ENCODE measurements around the gene BCL3.
"Not testable (repeated sequence)": the region's sequence is repeated elsewhere in the genome, so short reads cannot be mapped to it uniquely, and the experiment has no call there.

Gene BCL3

DNA sequence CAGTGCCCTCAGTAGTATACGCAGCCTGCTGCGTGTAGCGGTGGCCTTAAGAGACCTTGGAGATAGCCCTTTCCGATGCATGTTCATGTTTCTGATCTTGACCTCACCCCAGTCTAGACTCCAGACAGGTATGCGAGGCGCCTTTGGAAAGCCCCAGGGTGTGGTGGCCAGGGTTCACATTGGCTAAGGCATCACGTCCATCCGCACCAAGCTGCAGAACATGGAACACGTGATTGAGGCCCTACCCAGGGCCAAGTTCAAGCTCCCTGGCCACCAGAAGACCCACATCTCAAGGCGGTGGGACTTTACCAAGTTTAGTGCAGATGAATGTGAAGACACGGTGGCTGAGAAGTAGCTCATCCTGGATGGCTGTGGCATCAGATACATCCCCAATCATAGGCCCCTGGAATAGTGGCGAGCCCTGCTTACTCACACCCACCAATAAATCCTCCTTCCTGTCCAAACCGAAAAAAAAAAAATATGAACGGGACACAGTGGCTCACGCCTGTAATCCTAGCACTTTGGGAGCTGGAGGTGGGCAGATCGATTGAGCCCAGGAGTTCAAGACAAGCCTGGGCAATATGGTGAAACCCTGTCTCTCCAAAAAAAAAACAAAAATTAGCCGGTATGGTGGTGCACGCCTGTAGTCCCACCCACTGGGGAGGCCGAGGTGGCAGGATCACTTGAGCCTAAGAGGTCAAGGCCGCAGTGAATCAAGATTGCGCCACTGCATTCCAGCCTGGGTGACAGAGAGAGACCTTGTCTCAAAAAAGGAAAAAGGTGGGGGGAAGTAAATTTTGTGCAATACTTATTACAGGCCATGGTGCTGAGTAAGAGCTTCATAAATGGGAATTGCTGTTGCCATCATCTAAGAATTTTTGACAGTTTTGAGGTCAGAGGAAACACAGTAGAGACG, 16.8 kb downstream of the BCL3 start:
- no peak for DNase-seq

DNA sequence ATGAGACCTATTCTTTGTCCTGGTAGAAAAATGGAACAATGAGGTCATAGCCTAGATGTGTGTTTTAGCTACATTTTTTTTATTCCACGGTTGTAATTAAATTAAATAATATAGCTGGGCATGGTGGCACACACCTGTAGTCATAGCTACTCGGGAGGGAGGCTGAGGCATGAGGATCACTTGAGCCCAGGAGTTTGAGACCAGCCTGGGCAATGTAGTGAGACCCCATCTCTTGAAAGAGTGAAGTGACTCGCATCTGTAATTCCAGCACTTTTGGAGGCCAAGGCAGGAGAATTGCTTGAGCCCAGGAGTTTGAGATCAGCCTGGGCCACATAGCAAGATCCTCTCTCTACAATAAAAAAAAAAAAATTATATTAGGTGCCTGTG, 17.4 kb downstream of the BCL3 start:
- DNase-seq, result no peak

DNA sequence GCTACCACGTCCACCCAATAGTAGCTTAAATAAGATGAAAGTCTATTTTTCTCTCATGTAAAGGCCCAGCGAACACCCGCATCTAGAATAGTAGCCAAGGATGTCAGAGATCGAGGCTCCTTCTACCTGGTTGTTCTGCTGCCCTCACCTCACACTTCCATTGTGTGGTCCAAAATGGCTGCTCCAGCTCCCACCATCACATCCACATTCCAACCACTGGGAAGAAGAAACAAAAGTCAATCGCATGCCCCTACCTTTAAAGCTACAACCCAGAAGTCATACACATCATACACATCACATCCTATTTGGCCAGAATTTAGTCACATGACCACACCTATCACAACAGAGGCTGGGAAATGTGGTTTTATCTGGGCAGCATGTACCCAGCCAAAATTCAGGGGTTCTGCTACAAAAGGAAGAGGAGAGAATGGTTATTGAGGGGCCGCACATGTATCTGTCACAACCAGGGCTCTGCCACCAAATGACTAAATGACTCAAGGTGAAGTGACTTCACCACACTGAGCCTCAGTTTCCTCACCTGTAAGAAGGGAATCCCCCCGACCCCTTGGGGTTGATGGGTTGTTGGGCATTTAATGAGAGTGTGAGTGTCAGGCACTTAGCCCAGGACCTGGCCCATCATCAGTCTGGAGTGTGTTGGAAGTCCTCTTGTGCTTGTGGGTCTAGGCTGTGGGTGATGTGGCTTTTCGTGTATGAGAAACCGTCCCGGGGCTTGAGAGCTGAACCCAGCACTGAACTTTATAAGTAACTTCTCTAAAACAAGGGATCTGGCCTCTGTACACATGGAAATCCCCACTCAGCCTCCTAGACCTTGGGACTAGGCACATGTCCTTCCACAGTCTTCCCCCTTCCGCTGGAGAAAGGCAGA, 19.0 kb downstream of the BCL3 start:
- DNase-seq, result no peak

DNA sequence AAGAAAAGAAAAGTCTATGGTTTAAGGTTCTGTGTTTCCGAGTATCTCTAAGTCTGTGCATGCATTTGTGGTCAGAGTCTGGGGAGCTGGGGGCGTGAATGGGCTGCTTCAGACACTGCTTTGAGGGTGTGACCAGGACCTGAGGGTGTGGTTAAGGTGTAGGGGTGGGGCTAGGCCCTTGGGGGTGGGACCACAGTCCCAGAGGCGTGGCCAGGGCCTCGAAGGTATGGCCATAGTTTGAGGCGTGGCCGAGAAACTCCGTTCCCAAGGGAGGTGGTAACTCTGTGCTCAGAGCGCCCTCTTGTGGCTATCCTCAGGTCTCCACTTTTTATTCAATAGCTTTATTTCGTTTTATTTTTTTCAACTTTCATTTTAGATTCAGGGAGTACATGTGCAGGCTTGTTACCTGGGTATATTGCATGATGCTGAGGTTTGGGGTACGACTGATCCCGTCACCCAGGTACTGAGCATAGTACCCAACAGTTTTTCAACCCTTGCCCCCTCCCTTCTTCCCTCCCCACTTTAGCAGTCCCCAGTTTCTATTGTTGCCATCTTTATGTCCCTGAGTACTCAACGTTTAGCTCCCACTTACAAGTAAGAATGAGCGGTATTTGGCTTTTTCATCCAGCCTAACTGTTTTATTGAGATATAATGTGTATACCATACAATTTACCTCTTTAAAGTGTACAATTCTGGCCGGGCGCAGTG, 22.2 kb downstream of the BCL3 start:
- DNase-seq, result peak; percentile 81 to 82

DNA sequence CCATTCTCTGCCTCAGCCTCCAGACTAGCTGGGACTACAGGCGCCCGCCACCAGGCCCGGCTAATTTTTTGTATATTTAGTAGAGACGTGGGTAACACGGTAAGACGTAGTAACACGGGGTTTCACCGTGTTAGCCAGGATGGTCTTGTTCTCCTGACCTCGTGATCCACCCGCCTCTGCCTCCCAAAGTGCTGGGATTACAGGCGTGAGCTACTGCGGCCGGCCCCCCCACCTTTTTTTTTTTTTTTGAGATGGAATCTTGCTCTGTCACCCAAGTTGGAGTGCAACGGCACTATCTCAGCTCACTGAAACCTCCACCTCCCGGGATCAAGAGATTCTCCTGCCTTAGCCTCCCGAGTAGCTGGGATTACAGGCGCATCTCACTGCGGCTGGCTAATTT, 23.6 kb downstream of the BCL3 start:
- not testable (repeated sequence) for DNase-seq

DNA sequence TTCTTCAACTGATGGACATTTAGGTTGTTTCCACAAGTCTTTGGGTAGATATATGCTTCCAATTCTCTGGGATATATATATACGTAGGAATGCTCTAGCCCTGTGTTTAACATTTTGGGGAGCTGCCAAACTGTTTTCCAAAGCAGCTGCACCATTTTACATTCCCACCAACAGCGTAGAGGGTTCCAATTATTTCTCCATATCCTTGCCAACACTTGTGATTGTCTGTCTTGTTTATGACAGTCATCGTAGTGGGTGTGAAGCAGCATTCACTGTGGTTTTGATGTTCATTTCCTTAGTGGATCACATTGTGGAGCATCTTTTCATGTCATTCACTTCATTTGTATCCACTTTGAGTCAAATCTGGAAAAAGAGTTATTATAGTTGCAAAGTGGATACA, 24.5 kb downstream of the BCL3 start:
- DNase-seq, result no peak

DNA sequence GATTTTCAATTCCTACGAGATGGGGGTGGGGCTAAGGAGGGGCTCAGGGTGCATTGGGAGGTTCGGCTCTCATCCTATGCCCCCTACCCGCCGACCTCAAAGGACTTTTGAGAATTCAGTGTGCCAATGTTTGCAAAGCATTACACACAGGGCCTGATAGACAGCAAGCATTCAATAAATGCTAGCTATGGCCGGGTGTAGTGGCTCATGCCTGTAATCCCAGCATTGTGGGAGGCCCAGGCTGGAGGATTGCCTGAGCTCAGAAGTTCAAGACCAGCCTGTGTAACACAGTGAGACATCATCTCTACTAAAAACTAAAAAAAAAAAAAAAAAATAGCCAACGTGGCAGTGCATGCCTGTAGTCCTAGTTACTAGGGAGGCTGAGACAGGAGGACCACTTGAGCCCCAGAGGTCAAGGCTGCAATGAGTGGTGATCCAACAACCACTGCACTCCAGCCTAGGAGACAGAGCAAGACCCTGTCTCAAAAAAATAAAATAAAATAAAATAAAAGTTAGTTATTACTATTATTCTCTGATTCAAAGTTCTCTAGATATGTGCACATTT, 27.2 kb downstream of the BCL3 start:
- no peak for DNase-seq

DNA sequence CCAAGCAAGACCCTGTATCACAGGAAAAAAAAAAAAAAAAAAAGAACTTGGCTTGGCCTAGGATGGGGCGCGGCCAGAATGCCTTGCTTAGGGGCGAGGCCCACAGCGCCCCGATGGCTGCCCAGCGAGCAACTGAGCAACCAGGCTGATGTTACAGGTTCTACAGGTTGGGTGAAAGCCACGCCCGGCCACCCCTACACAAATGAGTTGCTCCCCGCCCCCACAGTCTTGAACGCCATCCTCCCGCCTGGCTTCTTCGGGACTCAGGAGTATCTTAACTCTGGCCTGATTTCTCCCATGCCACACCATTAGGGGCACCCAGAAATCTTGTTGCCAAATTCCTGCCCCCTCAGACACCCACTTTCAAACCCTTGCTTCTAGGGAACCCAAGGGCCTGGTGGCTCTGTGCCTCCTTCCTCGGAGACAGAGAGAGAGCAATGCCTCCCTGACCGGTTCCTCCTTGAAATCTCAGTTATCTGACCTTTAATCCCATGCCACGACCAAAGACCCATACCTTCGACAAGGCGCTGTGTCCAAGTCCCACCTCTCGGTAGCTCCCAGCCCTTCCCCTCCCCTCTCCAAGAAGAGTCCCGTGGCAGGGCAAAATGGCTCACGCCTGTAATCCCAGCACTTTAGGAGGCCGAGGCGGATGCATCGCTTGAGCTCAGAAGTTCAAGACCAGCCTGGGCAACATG, 28.0 kb downstream of the BCL3 start:
- no peak for DNase-seq

DNA sequence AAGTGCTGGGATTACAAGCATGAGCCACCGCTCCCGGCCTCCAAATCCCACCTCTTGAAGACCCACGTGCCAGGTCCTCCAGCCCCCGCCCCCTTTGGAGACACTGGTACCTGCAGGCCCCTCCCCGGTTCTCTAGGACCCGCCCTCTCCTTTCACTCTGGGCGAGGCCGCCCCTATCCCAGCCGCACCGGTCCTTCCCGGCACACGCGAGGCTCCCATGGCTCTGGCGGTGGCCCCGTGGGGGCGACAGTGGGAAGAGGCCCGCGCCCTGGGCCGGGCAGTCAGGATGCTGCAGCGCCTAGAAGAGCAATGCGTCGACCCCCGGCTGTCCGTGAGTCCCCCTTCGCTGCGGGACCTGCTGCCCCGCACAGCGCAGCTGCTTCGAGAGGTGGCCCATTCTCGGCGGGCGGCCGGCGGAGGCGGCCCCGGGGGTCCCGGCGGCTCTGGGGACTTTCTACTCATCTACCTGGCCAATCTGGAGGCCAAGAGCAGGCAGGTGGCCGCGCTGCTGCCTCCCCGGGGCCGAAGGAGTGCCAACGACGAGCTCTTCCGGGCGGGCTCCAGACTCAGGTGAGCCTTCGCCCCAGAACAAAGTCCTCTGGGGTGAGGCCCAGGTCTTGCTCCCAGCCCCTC, 29.3 kb downstream of the BCL3 start, which contains the start of gene CBLC:
Gene CBLC (plus strand): TSS at position 176 of the 633 bp plus-strand sequence. CDS start 42 bp downstream, at position 218.
- peak; percentile 71 to 87 for DNase-seq

DNA sequence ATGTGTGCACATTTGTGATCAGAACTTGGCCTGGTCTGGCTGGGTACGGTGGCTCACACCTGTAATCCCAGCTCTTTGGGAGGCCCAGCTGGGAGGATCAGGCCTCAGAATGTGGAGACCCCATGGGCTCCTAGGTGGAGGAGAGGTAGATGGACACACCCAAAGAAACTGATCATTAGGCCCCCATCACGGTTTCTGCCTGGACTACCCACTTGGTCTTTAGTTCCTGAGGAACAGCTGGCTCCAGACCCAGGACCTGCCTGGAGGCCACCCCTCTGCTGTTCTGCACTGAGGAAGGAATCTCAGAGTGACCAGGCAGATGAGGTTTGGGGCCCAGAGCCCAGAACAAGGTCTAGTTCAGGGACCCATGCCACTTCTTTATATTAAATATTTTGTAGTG, 30.6 kb downstream of the BCL3 start:
- no peak for DNase-seq

DNA sequence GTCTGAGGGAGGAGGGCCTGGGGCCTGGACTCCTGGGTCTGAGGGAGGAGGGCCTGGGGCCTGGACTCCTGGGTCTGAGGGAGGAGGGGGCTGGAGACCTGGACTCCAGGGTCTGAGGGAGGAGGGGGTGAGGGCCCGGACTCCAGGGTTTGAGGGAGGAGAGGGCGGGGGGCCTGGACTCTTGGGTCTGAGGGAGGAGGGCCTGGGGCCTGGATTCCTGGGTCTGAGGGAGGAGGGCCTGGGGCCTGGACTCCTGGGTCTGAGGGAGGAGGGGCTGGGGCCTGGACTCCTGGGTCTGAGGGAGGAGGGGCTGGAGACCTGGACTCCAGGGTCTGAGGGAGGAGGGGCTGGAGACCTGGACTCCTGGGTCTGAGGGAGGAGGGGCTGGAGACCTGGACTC, 33.2 kb downstream of the BCL3 start:
- DNase-seq, result not testable (repeated sequence)

DNA sequence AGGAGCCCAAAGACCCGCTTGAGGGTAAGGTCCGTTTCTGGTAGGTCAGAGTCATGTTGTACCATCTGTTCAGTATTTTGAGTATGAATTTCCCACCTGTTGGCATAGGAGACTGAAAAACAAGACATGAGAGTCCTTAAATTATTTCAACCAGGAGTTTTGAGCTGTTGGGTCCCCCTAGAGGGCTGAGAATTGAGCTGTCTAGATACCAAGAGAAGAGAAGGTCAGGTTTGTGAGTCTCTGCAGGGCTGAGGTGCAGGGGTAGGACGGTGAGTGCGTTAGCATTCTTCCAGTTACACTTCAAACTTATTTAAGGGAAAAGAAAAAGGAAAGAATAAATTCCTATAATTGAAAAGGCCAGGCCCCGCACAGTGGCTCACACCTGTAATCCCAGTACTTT, 34.2 kb downstream of the BCL3 start:
- DNase-seq, result no peak

DNA sequence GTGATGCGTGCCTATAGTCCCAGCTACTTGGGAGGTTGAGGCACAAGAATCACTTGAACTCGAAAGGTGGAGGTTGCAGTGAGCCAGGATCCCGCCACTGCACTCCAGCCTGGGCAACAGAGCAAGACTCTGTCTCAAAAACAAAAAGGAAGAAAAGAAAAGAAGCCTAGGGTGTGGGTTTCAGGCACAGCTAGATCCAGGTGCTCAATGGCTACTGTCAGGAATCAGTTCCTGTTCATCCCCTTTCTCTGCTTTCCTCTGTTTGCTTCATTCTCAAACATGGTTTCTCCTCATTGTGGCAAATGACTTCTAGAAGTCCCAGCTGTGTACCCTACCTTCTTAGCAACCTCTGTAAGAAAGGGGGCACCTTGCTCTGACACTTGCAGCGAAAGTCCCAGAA, 35.0 kb downstream of the BCL3 start:
- no peak for DNase-seq

DNA sequence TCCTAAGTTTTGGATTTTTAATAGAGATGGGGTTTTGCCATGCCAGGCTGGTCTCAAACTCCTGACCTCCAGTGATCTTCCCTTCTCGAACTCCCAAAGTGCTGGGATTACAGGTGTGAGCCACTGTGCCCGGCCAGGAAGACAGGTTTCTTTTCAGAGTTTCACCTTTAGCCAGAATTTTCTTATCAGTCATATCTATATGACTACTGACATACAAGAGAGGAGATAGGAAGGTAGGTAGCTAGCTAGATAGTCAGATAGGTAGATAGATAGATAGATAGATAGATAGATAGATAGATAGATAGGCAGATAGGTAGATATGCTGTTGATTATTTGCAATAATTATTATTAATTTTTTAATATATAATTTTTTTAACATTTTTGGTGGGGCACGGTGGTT, 36.8 kb downstream of the BCL3 start:
- DNase-seq, result no peak

DNA sequence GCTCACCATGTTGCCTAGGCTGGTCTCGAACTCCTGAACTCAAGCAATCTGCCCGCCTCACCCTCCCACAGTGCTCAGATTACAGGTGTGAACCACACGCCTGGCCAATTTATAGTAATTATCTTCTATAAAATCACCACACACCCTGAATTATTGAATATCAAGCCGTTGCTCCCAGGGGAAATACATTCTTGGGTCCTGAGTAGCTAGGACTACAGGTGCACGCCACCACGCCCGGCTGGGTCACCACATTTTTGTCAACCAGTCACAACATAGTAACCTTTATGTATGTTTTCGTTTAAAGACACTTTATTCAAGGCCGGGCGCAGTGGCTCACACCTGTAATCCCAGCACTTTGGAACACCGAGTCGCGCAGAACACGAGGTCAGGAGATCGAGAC, 37.5 kb downstream of the BCL3 start:
- DNase-seq, result no peak

DNA sequence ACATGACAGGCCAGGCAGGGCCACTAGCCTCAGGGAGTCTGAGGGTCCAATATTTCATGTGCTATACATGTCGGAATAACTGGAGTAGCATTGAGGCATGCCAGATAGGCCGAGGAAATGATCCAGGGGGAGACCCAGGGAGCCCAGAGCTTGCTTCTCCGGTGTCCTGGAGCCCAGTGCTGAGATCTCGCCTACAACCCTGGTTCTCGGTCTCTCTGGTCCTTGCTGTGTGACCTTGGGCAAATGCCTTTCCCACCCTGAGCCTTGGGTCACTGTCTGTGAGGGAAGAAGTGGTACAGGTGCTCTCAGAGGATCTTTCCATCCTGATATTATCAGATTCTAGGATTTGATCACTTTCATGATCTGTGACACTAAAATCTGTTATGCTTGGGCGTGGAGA, 40.5 kb downstream of the BCL3 start:
- no peak for DNase-seq

DNA sequence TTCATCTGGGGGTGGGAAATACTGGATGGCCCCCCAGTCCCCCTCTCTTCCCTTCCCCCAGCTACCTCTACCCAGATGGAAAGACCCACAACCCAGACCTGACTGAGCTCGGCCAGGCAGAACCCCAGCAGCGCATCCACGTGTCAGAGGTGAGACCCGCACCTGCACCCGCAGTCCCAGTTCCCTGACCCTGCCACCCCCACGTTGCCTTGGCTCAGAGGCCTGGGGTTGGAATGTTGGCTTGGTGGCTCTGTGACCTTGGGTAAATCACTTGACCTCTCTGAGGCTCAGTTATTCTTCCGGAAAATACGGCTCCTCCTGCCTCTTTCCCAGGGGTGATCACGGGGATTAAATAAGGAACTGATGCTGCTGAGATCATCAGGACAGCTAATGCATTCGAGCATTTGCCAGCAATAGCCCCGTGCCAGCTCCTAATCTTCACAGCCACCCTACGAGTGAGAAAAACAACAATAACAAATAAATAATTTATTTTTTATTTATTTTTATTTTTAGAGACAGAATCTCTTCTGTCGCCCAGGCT, 41.5 kb downstream of the BCL3 start:
- DNase-seq, result no peak

DNA sequence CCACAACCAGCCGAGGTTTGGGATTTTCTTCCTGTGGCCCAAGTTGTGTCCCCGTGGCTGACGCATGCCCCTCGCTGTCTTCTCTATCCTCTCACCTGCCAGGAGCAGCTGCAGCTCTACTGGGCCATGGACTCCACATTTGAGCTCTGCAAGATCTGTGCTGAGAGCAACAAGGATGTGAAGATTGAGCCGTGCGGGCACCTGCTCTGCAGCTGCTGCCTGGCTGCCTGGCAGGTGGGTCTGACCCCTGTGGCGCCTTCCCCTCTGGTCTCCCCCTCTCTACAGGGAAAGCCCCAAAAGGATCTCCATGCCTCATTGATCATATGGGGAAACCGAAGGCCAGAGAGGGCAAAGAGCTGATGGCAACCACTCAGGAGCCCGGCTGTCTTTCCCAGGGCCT, 43.8 kb downstream of the BCL3 start:
- no peak for DNase-seq

DNA sequence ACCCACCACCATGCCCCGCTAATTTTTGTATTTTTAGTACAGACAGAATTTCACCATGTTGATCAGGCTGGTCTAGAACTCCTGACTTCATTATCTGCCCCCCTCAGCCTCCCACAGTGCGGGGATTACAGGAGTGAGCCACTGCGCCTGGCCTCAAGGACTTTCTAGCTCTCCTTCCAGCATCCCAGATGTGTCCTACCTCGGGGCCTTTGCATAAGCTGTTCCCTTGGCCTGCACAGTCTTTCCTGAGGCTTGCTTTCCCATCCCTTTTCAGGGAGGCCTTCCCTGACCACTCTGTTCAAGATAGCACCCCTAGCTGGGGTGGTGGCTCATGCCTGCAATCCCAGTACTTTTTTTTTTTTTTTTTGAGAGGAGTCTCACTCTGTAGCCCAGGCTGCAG, 46.1 kb downstream of the BCL3 start:
- DNase-seq, result no peak

DNA sequence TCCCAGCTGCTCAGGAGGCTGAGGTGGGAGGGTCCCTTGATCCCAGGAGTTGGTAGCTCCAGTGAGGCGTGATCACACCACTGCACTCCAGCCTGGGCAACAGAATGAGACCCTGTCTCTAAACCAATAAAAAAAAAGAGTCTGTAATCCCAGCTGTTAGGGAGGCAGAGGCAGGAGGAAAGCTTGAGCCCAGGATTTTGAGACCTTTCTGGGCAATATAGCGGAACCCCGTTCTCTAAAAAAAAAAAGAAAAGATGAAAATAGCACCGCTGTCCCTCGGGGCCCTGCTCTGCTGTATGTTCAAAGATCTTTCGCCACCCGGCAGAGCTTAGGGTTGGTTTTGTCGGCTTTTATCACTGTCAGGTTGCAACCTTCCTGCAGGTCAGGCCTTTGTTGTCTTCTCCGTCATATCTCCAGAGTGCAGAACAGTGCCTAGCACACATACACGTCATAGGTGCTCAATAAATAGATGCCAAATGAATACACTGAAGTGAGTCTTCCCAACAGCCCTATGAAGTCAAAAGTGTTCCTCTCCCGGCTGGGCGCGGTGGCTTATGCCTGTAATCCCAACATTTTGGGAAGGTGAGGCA, 47.0 kb downstream of the BCL3 start:
- DNase-seq, result no peak

DNA sequence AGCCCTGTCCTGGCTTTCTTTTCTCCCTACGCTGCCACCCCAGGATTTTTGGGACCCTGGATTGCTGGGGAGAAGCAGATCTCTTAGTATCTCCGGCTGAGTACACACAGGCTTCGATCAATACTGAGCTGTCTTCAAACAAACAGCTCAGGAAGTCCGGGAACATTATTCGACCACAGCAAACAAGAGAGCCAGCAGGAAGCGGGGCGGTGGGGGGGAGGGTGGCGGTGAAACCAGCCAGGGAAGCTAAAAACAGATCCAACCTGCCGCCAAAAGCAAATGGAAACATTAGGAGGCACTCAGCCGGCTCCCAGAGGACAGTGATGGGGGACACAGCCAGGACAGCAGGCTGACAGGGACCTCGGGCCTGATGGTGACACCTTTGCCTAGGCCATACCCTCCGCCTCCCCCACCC, 48.2 kb downstream of the BCL3 start:
- DNase-seq, result no peak

Measured in NCI-H1930 (cell line).